ENCODE data around the gene PRSS53.

Gene PRSS53

DNA sequence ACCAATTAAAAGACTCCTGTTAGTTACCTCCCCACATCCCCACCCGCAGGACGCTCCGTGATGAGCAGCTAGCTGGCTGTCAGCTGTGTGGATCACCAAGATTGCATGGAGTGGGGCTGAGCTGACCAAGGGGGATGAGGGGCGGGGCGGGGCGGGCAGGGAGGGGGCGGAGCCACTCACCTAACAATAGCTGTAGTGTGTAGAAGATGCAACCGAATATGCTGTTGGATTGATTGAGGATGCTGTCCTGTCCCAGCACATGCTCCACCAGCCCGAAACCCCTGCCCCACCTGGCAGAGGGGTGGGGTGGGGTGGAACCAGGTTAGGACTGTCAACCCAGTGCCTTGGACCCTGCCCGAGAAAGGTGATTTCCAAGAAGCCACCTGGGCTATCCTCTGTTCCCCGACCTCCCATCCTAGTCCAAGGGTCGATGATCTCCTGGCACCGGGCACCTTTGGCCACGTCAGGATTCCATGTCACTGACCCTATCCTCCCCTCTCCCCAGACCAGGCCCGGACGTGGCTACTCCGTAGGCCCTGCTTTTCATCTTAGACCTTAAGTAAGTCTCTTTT is 4.5 kb upstream of the PRSS53 start:
- DNase-seq = no peak

DNA sequence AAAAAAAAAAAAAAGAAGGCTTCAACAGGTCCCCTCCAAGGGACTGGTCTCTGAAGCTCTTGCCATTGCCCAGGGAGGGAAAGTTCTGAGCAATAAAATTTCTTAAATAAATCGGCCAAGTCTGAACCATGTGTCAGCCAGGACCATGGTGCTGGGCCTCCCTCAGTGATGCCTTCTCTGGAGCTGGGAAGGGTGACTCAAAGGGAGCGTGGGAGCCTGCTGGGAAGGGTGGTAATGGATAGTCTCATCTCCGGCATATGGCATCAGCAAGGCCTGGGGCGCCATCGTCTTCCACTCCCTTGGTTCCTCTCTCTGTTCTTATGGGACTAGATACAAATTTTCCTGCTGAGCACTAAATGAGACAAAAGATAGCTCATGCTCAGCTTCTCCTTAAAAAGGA is 3.6 kb upstream of the PRSS53 start:
- no peak for DNase-seq

DNA sequence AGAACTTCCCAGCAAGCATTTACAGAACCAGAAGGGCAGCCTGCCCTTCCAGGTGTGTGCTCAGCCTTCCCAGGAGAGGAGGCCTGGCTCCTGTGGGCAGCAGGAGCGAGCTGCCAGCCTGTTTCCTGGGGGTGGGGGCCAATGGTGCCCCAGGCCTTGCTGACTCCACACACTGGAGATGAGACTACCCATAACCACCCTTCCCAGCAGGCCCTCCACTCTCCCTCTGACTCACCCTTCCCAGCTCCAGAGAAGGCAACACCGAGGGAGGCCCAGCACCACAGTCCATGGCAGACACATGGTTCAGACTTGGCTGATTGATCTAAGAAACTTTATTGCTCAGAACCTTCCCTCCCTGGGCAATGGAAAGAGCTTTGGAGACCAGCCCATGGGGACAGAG is 1.8 kb upstream of the PRSS53 start:
- no peak for DNase-seq

DNA sequence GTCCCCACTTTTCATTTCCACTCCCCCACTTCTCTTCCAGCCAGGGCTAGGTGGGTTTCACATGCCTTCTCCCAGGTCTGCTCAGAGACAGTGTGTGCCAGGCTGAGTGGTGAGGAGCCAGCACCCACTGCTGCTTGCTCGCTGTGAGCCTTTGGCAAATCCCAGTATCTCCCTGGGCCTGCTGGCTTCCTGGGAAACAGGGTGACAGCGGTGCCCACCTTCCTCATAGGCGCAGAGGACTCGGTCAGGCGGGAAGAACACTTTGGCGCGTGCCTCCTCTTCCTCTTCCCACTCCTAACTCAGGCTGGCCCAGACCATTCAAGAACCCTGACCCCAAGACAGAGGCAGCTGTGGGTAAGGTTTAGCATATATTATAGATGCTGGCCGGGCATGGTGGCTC is 456 bp upstream of the PRSS53 start:
- DNase-seq = no peak

DNA sequence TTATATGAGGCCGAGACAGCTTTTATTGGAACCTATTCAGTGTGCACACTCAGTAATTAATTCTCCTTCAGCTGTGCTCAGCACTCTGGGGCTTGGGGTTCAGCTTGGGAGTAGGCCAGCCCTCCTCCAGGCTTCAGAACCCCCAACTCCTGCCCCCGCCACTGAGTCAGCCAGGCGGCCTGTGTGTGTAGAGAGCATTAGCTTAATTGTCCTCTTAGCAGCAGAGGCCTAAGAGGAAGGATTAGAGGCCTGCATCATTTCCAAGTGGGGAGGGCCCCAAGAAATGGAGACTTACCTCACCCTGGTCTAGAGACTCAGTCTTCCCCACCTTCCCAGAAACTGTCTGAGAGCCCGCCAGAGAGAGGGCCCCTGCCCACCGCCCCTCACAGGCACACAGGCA is 772 bp downstream of the PRSS53 start:
- no peak for DNase-seq

DNA sequence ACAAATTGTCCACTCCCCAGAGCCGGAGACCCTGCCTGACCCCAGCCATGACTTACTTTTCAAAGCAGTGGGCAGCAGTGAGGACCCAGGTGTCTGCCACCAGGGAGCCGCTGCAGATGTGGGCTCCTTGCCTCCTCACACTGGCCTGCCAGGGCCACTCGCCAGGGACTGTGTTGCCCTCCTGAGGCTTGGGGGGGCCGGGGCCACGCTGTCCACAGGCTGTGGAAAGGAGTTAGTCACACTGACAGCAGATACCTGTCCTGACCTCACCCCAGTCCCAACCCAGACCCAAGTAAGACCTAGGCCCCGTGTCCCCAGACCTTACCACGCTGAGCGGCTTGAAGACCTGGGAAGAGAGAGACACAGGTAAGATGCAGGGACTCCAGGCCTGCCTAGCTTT is 1.3 kb downstream of the PRSS53 start:
- no peak for DNase-seq

DNA sequence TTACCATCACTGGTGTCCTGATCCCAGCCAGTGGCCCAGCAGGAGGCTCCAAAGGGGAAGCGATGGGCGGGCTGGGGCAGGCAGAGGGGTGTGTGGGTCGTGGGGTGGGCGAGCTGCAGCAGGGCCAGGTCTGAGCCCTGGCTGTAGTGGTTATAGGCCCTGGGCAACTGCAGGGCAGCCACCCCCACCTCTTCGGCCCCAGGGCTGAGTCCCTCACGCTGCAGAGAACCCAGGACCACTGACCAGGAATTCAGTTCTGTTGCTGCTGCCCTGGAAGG is 2.2 kb downstream of the PRSS53 start:
- no peak for DNase-seq

DNA sequence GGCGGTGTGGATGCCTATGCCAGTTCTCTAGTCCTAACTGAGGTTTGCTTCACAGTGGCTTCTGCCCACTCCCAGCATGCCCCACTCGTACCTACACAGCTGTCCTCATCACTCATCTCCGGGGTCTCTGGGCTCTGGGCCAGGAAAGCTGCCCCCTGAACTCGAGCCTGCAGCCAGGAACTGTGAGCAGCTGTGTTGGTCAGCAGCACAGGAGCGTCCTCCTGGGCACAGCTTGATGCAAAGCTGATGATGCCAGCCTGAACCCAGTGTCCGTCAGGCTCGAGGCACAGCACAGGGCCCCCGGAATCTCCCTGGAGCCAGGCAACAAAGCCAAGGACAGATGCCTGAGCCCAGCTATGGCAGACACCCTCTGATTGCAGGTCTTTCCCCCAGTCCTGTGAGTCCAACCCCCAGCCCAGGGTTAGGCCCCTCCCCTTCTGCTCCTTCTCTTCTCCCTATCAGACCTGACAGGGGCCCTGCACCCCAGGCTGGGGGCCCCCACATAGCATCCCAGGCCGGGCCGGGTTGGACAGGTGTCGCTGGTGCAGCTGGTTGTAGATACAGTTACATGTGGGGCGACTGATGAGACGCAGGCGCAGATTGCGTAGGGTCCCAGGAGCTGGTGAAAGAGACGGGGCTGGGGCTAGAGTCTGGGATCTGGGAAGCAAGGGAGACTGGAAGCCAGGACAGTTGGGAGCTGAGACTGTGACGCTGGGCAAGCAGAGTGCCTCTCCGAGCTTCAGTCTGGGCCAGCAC is 2.7 kb downstream of the PRSS53 start:
- DNase-seq = no peak

DNA sequence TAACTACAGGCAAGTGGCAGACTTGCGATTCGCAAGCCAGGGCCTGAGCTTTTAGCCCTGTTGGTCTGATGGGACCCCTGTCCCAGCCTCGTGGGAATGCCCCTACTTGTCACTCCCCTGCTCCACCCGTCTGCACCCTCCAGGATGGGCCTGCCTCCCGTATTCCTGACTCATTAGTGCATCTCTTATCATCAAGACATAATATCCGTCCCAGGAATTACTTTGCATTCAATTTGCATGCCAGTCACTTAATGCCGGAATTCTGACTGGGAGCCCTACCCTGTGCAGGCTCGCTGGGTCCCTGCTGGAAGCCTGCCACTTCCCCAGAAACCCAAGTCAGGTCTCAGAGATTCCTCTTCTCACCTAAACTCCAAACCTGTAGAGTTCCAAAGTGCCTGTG is 3.3 kb downstream of the PRSS53 start:
- no peak for DNase-seq

DNA sequence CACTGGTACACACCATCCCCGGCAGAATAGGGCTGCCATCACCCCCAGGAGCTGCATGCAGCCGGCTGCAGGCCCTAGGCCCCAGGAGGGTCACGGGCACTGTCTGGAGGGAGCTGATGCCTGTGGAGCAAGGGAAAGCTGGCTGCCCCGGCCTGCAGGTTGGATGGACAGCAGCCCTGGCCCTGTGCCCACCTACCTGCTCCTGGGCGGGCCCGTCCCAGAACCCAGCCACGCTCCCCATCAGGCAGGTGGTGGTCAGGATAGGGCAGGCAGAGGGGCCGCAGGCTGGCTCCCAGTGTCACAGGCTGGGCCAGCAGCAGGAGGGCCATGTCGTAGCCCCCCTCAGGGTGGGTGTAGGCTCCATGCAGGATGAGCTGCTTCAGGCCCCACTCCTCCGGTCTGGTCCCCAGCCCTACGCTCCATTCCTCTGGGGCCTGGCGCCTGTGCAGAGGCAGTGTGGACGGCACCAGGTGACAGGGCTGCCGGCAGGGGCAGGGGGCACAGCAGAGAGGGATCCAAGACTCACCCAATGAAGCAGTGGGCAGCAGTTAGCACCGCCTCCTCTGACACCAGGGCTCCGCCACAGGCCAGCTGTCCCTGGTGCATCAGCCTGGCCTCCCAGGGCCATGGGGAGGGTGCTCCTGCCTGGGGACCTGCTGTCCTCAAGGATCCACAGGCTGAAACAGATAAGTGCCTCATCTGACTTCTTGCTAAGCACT is 4.0 kb downstream of the PRSS53 start:
- no peak for DNase-seq

DNA sequence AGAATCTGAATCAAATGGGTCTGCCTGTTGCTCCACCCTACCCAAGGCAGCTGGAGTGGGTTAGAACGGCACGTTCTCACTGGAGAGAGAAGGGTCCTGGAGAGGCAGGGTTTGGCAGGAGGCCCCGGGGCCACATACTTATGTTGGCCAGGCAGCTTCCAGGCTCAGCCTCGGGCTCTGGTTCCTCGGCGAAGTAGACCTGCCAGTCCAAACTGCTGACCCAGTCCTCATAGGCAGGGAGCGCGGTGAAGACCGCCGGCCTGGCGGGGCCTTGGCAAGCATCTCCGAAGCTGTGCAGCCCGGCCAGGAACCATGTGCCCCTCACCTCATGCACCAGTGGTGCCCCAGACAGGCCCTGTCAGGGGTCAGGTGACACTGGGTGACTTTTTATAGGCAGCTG is 4.8 kb downstream of the PRSS53 start:
- no peak for DNase-seq

DNA sequence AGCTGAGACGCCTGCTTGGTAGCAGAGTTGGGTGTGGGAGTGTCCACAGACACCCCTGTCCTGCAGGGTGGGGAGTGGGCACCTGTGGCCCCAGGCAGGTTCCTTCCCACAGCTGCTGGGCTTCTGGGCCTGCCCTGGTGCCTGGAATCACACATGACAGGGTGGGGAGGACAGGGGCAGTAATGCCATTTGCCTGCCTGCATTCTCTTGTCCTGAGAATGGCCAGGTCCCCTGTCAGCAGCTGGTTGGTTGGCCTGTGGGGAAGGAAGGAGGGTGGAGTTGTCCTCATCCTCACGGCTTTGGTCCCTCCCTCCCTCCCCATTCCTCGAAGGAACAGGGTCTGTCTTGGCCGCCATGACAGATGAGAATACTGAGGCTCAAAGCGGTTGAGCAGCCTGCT is 5.2 kb downstream of the PRSS53 start:
- no peak for DNase-seq

DNA sequence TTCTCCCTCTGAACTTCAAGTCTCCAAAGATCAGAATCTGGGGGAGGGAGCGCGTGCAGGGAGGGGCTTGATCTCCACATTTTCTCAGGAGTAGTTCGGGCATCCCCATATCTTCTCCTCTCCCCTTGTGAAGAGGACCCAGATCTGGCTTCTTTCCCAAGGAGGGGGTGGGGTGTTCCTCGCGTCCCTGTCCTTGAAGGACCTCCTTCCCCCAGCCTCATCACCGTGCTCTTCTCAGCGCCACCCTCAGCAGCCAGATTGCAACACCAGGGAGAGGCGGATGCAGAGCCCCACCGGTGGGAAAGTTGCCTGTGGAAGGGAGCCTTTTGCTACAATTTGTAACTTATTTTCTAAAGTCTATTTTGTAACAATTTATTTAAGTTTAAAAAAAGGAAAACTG is 5.7 kb downstream of the PRSS53 start:
- DNase-seq = no peak

DNA sequence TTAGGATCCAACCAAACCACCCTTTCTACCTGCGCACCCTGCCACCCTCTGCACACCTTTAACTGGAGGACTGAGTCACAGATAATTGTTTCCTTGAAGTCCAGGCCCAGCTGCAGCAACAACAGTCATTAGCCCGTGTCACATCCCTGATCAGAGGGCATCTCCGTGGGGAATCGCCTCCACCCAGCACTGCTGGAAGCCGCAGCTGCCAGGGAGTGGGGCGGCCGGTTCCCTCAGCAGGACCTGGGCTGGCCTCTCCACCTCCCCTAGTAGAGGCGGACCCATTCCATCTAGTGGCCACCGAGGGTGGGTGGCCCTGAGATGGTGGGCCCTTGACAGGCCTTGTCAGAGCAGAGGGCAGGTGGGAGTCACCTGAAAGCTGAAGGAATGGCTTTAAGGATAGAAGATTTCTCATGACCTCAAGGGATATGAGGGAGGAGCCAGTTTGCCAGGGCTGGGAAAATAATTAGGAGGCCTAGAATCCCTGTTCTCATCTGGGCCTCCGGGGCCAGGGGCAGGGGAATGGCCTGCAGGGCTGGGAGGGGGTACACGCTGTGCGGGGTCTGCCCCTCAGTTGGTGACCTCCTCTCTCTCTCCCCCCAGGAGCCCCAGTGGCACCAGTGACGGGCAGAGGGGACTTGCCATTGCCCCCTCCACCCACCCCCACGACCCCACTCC is 6.2 kb downstream of the PRSS53 start:
- DNase-seq = no peak

DNA sequence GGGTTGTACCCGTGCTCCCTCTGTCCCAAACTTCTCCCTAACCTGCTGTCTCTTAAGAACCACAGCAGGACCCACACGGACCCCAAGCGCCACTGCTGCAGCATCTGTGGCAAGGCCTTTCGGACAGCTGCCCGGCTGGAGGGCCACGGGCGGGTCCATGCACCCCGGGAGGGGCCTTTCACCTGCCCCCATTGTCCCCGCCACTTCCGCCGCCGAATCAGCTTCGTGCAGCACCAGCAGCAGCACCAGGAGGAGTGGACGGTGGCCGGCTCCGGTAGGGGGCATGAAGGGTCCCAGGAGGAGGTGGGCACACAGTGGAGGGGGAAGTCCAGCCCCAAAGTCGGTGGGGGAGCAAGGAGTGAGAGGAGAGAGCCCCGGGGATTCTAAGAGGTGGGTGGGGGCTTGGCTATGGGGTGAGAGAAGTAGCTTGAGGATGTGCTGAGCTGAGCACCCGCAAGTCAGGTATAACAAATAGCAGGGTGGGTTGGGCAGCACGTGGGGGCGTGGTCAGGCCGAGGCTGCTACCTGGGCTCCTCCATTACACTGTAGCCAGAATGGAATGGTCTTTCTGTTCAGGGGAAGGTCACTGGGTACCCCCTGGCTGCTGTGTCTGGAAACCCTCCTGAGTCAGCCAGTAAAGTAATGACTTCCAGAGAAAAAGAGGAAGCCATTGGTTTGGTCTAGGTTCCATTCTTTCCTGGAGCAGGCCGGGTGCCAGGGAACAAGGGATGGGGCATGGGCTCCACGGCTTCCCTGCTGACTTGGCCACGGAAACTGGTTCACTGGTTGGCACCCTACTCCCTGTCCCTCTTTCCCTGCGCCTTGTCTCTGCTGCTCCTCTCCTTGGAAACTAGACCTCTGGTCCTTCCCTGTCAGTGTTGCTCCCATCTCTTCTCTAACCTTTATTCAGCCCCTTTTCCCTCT is 7.1 kb downstream of the PRSS53 start:
- DNase-seq = no peak

DNA sequence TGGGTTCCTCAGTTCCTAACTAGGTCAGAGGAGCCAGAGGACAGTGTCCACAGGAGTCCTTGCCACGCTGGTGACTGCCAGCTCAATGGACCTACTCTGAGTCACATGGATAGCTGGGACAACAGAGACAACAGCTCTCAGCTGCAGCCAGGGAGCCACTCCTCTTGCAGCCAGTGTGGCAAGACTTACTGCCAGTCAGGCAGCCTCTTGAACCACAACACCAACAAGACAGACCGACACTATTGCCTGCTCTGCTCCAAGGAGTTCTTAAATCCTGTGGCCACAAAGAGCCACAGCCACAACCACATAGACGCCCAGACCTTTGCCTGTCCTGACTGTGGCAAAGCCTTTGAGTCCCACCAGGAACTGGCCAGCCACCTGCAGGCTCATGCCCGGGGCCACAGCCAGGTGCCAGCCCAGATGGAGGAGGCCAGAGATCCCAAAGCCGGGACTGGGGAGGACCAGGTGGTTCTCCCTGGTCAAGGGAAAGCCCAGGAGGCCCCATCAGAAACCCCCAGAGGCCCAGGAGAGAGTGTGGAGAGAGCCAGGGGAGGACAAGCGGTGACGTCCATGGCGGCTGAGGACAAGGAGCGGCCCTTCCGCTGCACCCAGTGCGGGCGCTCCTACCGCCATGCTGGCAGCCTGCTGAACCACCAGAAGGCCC is 7.9 kb downstream of the PRSS53 start:
- DNase-seq = no peak

DNA sequence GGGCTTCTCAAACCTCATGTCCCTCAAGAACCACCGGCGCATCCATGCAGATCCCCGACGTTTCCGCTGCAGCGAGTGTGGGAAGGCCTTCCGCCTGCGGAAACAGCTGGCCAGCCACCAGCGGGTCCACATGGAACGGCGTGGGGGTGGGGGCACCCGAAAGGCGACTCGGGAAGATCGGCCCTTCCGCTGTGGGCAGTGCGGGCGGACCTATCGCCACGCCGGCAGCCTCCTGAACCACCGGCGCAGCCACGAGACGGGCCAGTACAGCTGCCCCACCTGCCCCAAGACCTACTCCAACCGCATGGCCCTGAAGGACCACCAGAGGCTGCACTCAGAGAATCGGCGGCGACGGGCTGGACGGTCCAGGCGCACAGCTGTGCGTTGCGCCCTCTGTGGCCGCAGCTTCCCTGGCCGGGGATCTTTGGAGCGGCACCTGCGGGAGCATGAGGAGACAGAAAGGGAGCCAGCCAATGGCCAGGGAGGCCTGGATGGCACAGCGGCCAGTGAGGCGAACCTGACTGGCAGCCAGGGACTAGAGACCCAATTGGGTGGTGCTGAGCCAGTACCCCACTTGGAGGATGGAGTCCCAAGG is 8.6 kb downstream of the PRSS53 start:
- DNase-seq = no peak

DNA sequence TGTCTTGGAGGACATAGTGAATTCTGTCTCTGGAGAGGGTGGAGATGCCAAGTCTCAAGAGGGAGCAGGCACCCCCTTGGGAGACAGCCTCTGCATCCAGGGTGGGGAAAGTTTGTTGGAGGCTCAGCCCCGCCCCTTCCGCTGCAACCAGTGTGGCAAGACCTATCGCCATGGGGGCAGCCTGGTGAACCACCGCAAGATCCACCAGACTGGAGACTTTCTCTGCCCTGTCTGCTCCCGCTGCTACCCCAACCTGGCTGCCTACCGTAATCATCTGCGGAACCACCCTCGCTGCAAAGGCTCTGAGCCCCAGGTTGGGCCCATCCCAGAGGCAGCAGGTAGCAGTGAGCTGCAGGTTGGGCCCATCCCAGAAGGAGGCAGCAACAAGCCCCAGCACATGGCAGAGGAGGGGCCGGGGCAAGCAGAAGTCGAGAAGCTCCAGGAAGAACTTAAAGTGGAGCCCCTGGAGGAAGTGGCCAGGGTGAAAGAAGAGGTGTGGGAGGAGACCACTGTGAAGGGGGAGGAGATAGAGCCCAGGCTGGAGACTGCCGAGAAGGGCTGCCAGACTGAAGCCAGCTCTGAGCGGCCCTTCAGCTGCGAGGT is 9.3 kb downstream of the PRSS53 start:
- no peak for DNase-seq

DNA sequence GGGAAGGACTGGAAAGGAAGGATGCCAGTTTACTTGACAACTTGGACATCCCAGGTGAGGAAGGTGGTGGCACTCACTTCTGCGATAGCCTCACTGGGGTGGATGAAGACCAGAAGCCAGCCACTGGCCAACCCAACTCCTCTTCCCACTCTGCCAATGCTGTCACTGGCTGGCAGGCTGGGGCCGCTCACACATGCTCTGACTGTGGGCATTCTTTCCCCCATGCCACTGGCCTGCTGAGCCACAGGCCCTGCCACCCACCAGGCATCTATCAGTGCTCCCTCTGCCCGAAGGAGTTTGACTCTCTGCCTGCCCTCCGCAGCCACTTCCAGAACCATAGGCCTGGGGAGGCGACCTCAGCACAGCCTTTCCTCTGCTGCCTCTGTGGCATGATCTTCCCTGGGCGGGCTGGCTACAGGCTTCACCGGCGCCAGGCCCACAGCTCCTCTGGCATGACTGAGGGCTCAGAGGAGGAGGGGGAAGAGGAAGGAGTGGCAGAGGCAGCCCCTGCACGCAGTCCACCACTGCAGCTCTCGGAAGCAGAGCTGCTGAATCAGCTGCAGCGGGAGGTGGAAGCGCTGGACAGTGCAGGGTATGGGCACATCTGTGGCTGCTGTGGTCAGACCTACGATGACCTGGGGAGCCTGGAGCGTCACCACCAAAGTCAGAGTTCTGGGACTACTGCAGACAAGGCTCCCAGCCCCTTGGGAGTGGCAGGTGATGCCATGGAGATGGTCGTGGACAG is 10.0 kb downstream of the PRSS53 start:
- DNase-seq = no peak

DNA sequence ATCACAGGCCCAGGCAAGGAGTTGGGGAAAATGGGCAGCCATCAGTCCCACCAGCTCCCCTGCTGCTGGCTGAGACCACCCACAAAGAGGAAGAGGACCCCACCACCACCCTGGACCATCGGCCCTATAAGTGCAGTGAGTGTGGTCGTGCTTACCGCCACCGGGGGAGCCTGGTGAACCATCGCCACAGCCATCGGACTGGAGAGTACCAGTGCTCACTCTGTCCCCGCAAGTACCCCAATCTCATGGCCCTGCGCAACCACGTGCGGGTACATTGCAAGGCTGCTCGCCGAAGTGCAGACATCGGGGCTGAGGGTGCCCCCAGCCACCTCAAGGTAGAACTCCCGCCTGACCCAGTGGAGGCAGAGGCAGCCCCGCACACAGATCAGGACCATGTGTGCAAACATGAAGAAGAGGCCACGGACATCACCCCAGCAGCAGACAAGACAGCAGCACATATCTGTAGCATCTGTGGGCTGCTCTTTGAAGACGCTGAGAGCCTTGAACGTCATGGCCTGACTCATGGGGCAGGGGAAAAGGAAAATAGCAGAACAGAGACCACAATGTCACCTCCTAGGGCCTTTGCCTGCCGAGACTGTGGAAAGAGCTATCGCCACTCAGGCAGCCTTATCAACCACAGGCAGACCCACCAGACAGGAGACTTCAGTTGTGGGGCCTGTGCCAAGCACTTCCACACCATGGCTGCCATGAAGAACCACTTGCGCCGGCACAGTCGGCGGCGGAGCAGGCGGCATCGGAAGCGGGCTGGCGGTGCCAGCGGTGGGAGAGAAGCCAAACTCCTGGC is 10.9 kb downstream of the PRSS53 start:
- DNase-seq = no peak

Data from amniotic stem cell (primary cell).